ENCODE results near the gene ERICH3. TPM values are rescaled to one million over a fixed set of nuclear protein-coding genes. Genes with fewer than 3 reads are reported as not detected.

ERICH3 gene
- total and polyA plus RNA-seq, 9 of the 15 experiments (the other 6 are each of a cell fraction or from before 2014, with no cell fraction given): not detected

DNA sequence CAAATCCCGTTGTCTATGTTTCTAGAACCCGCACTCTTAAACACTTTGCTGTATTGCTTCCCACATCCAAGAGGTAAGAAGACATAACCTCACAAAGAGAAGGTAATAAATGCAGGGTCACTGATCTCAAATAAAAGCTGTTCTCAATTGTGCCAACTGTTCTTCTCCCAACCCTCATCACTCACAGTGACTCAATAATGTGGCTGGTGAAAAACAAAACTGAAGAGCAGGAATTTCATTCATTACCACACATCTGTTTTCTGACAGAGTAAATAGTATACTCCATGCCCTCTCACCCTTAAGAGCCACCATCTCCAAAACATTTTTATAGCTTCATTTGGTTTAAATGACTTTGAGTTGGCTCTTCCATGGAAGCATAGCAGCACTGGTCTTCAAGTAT is 6.2 kb upstream of the ERICH3 start:
- in situ Hi-C loops (cut with MboI) (no loop called here), intact Hi-C loops (cut with micrococcal nuclease) (no loop called here)
- ATAC-seq: no peak
- H2AFZ ChIP-seq (ENCODE audit: low read depth, low read length): no peak overlapping the region
- no peak for FAIRE-seq
- no peaks in the 10 kb centered on the region for H3K79me2 ChIP-seq (ENCODE audit: control insufficient read depth, insufficient read depth, low read length)
- H3K36me3 ChIP-seq (ENCODE audit: control insufficient read depth, insufficient read depth, low read length): no peaks in the 10 kb centered on the region
- no peaks in the 10 kb centered on the region for H3K27me3 ChIP-seq (ENCODE audit: control insufficient read depth in 2 of 2, insufficient read depth in 2 of 2, low read length in 2 of 2)
- DNase-seq (ENCODE audit: extremely low read depth in 1 of 4, low spot score in 3 of 4): no peak
- BruUV-seq (replicated peaks): no TSS peak
- H4K20me1 ChIP-seq (replicated peaks; ENCODE audit: control insufficient read depth, insufficient read depth, low read length): no peaks in the 10 kb centered on the region
- ChIA-PET POLR2A (no interaction called here), CTCF (ENCODE audit: low intra/inter-chr PET ratio) (no interaction called here)
- no peaks in the 10 kb centered on the region for H3K9me3 ChIP-seq (replicated peaks; ENCODE audit: control insufficient read depth, insufficient read depth, low read depth, low read length)
- H3K4me1 ChIP-seq (replicated peaks in 1 of 2; ENCODE audit: control insufficient read depth in 2 of 2, insufficient read depth in 2 of 2, low read length in 2 of 2): no peaks in the 10 kb centered on the region
- no peak overlapping the region for H3K4me3 ChIP-seq
- no peak overlapping the region for H3K27ac ChIP-seq (ENCODE audit: extremely low read depth, low read depth, low read length)
- no peaks in the 10 kb centered on the region for H3K9me1 ChIP-seq (ENCODE audit: control insufficient read depth, insufficient read depth, low read length)
- no peak overlapping the region for H3K9ac ChIP-seq (ENCODE audit: insufficient read depth in 1 of 2, low read depth in 2 of 2, low read length in 2 of 2)
- WGBS (ENCODE audit: insufficient coverage, low coverage, missing lambda C conversion rate): 0% methylated on average over 2 of the region's 2 CpGs
- no peak overlapping the region for H3K4me2 ChIP-seq (ENCODE audit: insufficient read depth, low read length)
- TF ChIP-seq FOXA1 (IDR thresholded peaks at IDR 0.05; ENCODE audit: borderline replicate concordance) (no peak), ZNF699 (CRISPR knock-in tag; IDR thresholded peaks at IDR 0.05; ENCODE audit: insufficient replicate concordance) (no peak), TRIM25 (IDR thresholded peaks at IDR 0.05; ENCODE audit: borderline replicate concordance) (no peak), U2AF2 (optimal IDR thresholded peaks at IDR 0.05; ENCODE audit: low read depth, low read length) (no peak), NR0B1 (IDR thresholded peaks at IDR 0.05; ENCODE audit: partially characterized antibody) (no peak), ZNF561 (CRISPR knock-in tag; conservative IDR thresholded peaks at IDR 0.05) (no peak), L3MBTL2 (IDR thresholded peaks at IDR 0.05) (no peak), RHOXF2B (CRISPR knock-in tag; conservative IDR thresholded peaks at IDR 0.05) (no peak), GATA2 (CRISPR knock-in tag; IDR thresholded peaks at IDR 0.05) (no peak), HDAC6 (IDR thresholded peaks at IDR 0.05; ENCODE audit: low read depth, low read length) (no peak), ATF1 (CRISPR knock-in tag; IDR thresholded peaks at IDR 0.05) (no peak), ATF1 (tag; IDR thresholded peaks at IDR 0.05) (no peak), PATZ1 (CRISPR knock-in tag; IDR thresholded peaks at IDR 0.05; ENCODE audit: borderline replicate concordance) (no peak), ZNF212 (CRISPR knock-in tag; IDR thresholded peaks at IDR 0.05) (no peak)
- TF ChIP-seq, protein P1, sequence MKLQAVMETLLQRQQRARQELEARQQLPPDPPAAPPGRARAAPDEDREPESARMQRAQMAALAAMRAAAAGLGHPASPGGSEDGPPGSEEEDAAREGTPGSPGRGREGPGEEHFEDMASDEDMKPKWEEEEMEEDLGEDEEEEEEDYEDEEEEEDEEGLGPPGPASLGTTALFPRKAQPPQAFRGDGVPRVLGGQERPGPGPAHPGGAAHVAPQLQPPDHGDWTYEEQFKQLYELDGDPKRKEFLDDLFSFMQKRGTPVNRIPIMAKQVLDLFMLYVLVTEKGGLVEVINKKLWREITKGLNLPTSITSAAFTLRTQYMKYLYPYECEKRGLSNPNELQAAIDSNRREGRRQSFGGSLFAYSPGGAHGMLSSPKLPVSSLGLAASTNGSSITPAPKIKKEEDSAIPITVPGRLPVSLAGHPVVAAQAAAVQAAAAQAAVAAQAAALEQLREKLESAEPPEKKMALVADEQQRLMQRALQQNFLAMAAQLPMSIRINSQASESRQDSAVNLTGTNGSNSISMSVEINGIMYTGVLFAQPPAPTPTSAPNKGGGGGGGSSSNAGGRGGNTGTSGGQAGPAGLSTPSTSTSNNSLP (IDR thresholded peaks at IDR 0.05; ENCODE audit: borderline replicate concordance, low read depth, low read length): no peak
